NCI-H69 (cell line): Measurements from ENCODE around the gene ADGRG1.

ENCODE experiments used
- DNase-seq: peaks from one replicate; lab custom pipeline; 2025; lab: John Stamatoyannopoulos, UW

Gene ADGRG1

DNA sequence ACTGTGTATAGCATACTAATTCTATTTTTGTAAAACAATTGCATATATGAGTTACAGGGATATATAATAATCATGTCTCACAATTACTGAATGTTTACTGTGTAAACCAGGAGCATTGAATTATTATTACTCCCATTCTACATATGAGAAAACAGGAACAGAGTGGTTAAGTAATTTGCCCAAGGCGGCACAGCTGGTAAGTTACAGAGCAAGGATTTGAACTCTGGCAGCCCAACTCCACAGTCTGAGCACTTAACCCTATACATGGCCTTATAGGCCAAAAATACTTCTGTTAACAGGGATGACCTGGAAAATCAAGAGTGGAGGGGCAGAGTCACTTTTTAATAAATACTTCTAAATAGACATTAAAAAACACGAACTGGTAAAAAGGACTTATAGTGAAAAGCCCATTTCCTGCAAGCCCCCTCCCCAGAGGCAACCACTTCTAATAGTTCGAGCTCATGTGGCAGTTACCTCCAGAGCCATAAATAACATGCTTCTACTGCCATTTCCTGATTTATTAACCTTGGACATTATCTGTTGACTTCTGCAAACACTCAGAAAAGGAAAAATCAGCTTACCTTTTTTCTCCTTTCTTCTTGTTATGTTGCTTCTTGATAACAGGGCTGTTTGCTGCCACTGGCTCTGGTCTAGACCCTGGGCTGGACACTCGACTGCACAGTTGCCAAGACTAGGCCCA is 22.1 kb upstream of the ADGRG1 start:
- DNase-seq, result peak; percentile 59

DNA sequence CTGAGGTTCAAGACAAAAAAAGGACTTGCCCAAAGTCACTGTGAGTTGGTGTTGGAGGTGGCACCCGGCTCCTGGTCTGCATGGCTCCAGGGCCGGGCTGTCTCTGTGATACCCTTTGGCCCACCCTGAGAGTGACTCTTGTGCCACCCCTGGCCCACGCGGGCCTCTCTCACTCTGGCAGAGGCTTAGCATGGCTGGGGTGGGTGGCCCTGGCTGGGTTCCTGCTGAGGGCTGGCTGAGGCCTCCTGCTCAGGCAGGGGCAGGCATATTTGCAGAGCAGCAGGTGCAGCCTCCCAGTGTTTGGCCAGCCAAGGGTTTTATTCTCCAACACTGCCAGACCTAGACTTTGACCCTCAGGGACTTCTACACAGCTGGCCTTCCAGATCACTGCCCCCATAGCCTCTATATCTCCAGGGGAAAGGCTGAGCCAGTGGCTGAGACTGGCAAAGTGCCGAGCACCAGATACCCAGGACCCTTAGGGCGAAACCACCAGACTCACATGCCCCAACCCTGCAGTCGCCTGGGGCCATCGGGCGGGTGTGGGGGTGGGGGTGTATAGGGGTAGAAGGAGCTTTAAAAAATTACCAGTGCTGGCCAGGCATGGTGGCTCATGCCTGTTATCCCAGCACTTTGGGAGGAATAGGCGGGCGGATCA is 21.5 kb upstream of the ADGRG1 start:
- peak; percentile 89 for DNase-seq

DNA sequence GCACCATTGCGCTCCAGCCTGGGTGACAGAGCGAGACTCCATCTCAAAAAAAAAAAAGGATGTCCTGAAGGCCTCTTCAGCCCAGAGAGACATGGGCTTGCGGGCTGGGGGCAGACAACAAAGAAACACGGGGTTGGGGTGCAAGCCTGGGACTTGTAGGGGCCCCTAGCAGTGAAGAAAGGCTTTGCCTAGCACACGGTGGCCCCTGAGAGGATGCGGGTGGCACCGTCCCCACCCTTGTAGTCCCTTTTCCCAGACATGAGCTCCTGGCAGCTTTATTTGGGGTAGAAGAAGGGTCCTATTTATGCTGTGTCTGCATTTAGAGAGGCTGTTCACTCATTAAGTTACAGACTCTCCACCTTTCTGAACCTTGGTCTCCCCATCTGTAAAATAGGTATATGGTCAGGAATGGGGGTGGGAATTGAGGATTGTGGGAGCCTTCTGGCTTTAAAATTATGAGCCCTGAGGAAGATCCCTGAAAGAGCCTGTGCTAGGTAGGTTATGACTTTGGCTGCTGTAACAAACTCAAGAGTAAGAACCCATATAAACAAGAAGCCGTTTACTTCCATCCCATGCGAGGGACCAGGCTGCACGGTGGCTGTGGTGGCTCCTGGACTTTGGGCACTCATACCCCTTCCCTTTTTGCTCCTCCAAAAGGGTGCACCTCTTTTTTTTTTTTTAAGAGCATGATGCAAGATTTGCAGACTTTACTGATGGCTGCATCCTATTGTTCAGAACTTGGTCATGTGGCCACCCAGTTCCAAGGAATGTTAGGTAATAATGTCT is 20.6 kb upstream of the ADGRG1 start:
- DNase-seq, result no peak

DNA sequence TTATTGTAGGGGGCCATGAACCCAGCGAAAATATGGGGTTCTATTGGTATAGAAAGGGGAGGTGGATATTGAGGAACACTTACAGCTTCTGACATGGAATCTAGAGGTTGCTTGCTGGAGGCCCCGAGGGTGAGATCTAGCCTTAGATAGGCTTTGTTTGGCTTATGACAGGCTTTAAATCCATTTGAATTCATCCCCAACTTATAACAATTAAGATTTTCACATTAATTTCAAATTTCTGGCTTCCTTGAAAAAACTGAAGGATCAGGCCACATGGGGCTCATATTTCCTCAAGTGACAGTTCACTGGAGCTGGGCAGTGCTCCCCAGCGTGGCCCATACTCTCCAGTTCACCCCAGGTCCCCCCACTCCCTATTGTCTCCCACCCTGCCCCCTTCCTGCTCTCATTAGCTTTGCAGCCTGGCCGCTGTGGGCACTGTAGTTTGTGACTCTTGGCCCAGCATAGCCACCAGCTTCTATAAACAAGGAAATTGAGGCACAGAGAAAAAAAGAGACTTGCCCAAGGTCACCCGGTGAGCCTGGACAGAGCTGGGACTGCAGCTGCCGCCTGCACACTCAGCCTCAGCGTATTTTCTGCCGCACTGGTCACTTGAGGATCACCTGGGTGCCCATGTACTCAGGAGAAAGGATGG is 19.8 kb upstream of the ADGRG1 start:
- no peak for DNase-seq

DNA sequence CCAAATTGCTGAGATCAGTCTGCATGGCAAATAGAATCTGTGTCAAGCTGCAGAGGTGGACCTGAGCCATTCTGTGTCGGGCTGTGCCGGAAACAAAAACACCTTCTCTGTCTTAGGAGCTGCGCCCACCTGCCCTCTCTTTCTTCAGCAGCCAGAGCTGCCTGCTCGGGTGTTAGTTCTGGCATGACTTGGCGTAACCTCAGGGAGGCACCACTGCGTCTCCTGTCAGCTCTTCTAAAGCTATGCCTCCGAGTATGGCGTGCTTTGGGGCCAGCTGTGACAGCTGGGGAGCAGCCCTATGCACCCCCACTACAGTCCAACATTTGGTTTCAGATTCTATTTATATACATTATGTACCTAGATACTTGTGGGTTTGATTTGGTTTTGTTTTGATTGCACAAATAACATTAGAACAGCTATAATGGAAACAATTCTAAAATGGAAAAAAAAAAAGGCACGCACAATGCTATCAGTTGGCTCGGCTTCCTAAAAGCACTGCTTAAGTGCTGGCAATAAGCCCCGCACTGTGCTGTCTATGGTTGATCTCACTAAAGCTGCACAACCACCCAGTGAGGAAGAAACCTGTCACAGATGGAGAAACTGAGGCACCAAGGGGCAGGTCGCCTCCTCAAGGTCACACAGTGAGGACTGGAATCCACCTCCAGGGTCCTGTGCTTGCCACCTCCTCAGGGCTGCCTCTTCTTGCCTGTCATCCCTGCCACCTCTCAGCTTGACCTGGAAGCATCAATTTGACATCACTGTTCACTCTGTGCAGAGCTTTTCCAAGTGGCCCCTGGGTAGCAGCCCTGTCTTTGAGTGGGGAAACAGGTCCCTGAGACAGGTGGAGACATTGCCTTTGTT is 18.7 kb upstream of the ADGRG1 start:
- DNase-seq, result peak; percentile 35

DNA sequence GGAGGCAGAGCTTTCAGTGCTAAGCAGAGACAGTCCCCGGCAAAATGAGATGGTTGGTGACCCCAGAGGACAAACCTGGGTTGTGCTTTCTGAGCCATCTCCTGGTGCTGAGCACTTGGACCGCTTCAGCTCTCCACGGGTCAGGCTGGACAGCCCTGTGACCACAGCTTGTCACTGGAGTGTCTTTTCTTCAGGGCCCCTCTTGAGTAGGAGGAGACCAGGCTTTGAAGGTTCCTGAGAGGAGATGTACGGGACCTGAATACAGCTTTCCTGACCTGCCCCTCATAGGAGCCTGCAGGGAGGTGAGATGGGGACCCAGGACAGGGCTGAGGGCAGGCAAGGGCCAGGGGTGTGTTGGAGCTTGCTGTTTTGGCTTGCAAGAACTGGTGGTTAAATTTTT is 17.8 kb upstream of the ADGRG1 start:
- no peak for DNase-seq

DNA sequence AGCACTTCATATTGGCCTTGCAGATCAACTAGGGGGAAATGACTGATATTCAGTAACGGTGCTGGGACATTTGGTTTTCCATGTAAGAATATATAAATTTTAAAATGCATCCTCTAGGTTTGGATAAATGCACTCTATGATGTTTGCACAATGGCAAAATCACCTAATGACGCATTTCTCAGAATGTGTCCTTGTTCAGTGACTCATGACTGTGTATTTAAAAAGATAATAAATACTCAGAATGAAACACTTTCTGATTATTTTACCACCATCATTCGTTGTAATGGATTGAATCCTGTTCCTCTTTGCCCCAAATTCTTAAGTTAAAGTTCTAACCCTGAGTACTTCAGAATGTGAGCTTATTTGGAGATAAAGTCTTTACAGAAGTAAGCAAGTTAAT is 17.2 kb upstream of the ADGRG1 start:
- no peak for DNase-seq

DNA sequence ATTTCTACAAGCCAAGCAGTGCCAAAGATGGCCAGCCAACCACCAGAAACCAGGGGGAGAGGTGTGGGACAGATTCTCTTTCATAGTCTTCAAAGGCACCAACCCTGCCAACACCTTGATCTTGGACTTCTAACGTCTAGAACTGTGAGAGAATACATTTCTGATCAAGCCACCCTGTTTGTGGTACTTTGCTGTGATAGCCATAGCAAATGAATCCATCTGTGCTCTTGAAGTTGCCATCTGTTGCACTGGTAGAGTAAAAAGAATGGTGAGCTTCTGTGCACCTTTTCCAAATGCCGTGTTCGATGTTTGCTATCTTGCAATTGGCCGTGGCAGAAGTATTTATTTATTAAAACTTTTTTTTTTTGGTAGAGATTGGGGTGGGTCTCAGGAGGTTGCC is 16.7 kb upstream of the ADGRG1 start:
- peak; percentile 50 for DNase-seq

DNA sequence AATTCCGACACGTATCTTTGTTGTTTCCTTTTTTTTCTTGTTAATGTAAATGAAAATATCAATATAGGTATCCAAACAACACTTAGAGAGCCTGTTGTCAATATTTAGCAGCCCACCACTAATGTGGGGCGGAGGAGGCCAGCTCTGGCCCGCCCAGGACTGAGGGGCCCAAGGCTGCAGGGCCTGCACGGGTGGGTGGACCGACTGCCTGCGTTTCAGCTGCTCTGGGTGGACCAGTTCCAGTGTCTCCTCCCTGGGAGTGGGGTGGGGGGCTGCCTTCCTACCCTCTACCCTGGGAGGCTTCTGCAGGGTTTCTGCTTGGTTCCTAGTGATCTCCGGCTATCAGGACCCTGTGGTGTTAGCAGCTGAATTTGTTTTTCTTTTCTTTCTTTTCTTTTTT is 15.9 kb upstream of the ADGRG1 start:
- no peak for DNase-seq

DNA sequence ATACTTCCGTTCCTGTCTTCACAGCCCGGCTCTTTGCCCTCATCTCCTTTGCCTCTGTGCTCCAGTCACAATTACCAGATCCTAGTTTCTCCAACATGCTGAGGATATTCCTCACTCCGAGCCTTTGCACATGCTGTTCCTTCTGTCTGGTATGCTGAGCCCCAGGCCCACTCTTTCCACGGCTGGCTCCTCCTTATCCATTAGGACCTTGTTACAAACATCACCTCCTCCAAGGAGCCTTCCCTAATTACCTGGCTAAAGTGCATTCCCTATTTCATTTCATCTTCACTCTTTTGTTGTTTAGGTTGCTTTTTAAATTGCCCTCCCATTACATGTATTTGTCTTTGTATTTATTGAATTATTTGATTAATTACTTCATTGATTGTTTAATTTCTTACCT is 14.9 kb upstream of the ADGRG1 start:
- DNase-seq, result no peak

DNA sequence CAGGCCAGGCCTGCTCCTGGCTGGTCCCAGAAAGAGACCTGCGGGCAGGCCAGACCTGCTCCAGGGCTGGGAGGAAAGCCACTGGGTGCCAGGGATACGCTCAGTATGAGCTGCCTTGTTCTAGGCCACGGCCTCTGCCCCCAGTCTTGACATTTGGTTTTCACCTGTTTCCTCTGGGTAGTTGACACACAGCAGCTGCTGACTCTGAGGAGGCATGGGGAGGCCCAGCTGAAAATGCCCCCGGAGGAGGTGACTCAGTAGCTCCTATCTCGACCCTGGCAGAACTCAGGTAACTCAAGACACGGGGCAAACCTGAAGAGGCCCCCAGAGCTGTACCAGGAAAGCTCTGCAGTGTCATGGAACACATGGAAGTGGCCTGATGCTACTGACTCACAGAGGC is 13.9 kb upstream of the ADGRG1 start:
- DNase-seq, result no peak

DNA sequence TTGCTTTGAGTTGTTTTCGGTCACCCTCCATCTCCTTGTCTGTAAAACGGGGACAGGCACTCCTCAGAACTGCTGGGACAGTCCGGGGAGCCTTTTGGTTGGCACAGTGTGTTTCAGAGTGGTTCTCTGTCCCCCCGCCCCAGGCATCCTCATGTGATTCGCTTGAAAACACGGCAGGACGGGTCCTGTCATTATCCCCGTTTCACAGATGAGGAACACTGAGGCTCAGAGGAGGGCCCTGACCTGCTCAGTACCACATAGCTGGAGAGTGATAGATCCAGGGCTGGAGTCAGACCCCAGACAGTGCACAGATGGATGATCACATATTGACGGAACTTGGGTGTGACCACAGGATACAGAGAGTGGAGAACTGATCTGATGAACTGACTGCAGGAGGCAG is 13.5 kb upstream of the ADGRG1 start:
- peak; percentile 18 for DNase-seq

DNA sequence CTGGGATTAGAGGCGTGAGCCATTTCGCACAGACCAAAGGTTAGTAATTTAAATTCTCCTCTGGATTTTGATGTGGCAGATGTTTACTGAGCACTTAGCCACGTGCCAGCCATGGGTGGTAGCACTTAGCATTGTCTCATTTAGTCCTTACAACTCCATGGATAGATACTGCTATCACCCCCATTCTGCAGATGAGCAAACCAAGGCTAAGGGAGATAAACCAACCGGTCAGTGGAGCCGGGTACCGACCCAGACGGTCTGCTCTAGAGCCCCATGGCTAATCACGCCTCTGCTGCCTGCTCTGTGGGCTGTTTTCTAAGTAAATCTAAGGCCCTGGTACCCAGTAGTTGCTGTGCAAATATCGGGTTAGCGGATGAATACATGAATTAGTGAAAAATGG is 12.6 kb upstream of the ADGRG1 start:
- peak; percentile 54 for DNase-seq

DNA sequence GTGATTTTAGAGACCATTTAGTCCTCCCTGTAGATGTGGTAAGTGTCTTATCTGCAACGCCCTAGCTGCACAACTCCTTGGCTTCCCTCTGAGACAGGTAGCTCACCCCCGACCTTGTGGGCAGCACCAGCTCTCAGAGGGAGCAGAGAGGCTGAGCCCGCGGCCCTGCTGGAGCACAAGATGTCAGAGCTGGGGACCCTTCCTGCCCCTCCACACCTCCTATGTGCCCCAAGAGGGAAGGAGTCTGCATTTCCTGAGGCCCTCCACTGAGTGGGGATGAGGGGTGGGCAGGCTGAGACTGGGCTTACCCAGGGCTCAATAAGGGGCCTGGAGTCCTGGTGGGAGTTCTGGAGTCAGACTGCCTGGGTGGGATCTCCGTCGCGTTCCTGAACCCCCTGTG is 12.2 kb upstream of the ADGRG1 start:
- DNase-seq, result no peak

DNA sequence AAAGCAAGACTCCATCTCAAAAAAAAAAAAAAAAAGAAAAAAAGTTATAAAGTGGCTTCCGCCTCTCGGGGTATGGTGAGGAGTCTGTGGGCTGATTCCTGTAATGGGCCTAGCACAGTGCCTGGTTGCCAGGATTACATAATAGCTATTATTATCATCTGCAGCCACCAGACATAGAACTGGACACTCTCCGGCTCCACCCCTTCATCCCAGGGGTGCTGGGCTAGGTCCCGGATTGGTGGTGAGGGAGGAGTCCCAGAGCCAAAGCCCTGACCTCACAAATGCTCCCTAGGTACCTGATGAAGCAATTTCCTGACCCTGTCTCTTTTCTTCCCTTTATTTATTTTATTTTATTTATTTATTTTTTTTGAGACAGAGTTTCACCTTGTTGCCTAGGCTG is 11.6 kb upstream of the ADGRG1 start:
- peak; percentile 63 for DNase-seq

DNA sequence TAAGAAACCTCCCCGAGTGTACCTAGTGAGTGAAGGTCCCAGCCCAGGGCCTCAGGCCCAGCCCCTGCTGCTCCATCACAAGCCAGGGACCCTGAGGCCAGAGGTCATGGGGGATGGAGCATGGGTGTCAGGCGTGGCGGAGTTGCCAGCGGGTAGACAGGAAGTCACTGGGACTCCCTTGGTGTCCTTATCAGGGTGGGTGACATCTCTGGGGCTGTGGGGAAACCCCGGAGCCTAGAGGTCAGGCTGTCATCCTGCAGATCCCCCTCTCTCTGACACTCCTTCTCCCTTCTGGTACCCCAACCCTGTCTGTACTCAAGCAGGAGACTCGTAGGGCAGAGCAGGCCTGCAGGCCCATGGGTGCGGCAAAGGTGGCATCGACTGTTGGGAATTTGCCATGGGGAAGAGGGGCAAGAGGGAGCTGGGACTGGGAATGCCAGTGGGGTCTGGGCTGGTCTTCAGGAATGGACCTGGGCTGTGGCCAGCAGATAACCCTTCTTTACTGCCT is 10.8 kb upstream of the ADGRG1 start:
- no peak for DNase-seq

DNA sequence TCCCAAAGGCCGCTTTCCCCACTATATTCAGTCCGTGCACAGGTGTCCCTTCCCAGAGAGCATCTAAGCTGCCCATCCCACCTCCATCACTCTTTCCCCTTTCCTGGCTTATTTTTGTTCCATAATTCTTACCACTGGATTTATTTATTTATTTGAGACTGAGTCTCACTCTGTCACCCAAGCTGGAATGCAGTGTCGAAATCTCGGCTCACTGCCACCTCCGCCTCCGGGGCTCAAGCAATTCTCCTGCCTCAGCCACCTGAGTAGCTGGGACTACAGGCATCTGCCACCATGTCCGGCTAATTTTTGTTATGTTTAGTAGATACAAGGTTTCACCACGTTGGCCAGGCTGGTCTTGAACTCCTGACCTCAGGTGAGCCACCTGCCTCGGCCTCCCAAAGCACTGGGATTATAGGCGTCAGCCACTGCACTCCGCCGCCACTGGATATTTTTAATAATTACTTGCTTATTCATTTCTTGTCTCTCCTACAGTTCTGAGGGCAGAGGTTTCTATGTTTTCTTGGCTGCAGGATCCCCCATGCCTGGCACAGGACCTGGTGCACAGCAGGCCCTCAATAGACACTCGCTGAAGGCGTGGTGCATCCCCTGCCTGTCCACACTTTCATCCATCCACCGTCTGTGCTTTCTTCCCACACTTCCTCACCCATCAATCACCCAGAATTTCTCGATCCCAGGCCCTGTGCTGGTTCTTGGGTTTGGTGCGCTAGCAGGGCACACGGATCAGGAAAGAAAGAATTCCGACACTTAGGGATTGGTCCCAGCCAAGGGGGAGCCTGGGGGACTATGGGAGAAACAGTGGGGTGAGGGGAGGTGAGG is 9.9 kb upstream of the ADGRG1 start:
- DNase-seq, result peak; percentile 51

DNA sequence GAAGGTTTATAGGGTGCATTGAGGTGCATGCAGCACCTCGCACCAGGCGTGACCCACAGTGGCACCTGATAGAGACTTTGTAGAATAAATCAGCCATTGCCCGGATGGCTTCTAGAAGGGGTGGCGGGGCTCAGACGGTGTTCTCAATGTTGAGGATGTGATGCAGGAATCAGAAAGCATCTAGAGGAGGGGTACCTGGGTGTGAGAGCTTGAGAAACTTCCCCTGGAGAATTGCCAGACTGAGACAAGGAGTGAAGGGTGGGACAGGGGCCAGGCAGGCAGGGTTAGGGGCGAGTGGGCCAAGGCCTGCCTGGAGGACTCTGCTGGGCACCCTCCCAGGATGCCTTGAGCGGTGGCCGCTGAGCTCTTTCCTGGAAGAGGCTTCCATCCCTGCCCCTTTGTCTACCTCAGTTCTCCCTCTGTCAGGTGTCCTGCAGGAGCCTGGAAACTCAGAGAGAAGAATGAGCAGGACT is 9.3 kb upstream of the ADGRG1 start:
- no peak for DNase-seq

DNA sequence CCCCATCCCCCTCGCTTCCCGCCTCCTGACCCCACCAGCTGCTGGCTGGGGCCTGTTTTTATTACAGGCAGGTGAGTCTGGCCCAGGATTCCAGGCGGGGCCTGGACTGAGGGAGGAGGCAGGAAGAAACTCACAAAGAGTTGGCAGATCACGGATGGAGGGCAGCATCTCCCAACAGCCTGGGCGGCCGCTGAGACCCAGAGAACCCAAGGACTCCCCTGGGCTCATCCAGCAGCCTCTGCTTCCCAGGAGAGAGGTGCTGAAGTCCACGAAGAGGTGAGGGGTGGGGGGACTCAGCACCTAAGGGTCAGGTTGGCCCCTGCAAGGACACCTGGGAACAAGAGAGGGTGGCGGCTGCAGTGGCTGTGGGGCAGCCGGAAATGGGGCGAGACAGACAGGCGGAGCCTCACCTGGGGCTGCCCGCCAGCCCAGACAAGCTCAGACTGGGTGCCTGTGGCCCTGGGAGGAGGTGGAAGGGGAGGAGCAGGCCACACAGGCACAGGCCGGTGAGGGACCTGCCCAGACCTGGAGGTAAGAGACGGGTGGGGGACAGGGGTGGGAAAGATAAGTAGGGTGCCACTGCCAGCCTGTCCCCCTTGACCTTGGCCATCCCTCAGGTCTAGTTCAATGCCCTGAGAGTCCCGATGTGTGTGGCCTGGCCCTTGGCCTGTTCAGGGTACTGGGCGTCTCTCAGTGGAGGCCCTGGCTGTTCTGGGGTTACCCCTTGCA is 8.7 kb upstream of the ADGRG1 start:
- DNase-seq, result peak; percentile 93
